Activated naive CD4-positive, alpha-beta T cell treated with anti-CD3 and anti-CD28 coated beads for 36 hours (primary cell): Measurements from ENCODE around the gene MRAS. TPM values are rescaled to one million over a fixed set of nuclear protein-coding genes. Genes with fewer than 3 reads are reported as not detected.
A peak's percentile ranks its signal among the peaks of the same experiment; 100 is the strongest.

ENCODE experiments used
- CTCF ChIA-PET: fragments of 350-600 bp; sonication (Branson Sonifier 250); formaldehyde crosslinking; loops from one replicate; lab custom pipeline; 2021; ENCODE audit warnings: antibody characterized with exemption; lab: Charles Lee
- DNase-seq: peaks from one replicate; pipeline ENCODE4 v3.0.0-alpha.2; 2020
- H3K27ac Mint-ChIP-seq: one replicate; pipeline ENCODE4 v1.8.0; 2021; ENCODE audit warnings: mild to moderate bottlenecking, mixed read lengths
- H3K27me3 Mint-ChIP-seq: one replicate; pipeline ENCODE4 v1.8.0; 2021; ENCODE audit warnings: low read depth, mixed read lengths
- H3K36me3 Mint-ChIP-seq: one replicate; pipeline ENCODE4 v1.8.0; 2021; ENCODE audit warnings: low read depth, mixed read lengths
- H3K4me1 Mint-ChIP-seq: one replicate; pipeline ENCODE4 v1.8.0; 2021; ENCODE audit warnings: low read depth, mixed read lengths
- H3K4me3 Mint-ChIP-seq: one replicate; pipeline ENCODE4 v1.8.0; 2021; ENCODE audit warnings: mild to moderate bottlenecking, moderate library complexity, mixed read lengths
- H3K9me3 Mint-ChIP-seq: one replicate; pipeline ENCODE4 v1.8.0; 2021; ENCODE audit warnings: mixed read lengths
- intact Hi-C: fragments of 100-400 bp; cut with micrococcal nuclease; formaldehyde crosslinking; loops from one replicate; pipeline ENCODE4 v1.15.1; 2023
- total RNA-seq, 2 experiments: library from RNA; stranded (reverse); gene quantifications; one replicate each; pipeline ENCODE4 v1.2.3, GENCODE V29; 2021

Gene MRAS
- under 1 TPM; 0.52 to 0.62 TPM for total RNA-seq

DNA sequence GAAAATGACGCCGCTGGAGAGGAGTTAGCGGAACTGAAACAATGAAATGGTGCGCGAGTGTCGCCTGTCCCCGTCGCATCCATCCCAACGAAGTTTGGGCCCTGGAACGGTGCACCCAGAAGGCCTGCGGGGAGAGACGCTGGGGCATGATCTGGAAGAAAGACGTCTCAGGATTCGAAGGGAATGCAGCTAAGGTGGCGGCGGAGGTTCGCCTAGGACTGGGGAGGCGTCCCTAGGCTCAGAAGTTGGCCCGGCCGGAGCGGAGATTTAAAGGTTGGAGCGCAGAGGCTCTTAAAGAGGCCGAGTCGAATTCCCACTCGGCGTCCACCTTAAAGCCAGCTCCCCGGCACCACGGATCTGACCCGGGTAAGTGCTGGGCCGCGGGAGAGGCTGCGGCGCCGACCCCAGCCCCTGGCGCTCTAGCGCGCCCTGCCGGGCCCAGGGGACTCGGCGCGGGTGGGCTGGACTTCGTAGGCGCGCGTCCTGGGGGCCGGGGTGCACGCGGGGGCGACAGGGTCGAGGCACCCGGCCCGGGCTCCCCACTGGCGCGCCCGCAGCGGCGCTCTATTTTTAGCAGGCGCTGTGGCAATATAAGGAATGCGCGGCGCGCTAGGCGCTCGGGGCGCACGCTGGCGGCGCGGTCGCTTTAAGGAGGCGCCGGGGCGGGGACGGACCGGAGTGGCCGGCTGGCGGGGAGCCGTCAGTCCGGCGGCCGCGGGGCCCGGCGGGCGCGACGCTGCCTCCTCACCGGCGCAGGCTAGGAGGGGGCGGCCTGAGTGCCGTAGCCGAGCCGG lies at the start of gene MRAS:
Gene MRAS (plus strand): TSS at position 620 of the 794 bp plus-strand sequence. CDS start 24,305 bp downstream, outside the sequence.
- H3K4me3 Mint-ChIP-seq: peak within 1 kb of the TSS; percentile 94
- CTCF ChIA-PET: interaction anchor here (0.5 to 4.3 kb wide), 7 partner anchors 13 to 170 kb away, joined by 4 to 22 read pairs (median 5); partner anchors contain the start of gene ARMC8
- peak; percentile 44 for DNase-seq
- peak within 1 kb of the TSS; percentile 62 for H3K27ac Mint-ChIP-seq
- intact Hi-C loops: loop anchor here (1.0 kb wide), 2 partner anchors 19 to 168 kb away; partner anchors contain the start of gene NME9
- peaks cover 26% of the 10 kb centered on the region for H3K27me3 Mint-ChIP-seq
- peaks cover 6% of the 10 kb centered on the region for H3K4me1 Mint-ChIP-seq
- peaks cover 2% of the 10 kb centered on the region for H3K9me3 Mint-ChIP-seq
- H3K36me3 Mint-ChIP-seq: peaks cover 2% of the 10 kb centered on the region

DNA sequence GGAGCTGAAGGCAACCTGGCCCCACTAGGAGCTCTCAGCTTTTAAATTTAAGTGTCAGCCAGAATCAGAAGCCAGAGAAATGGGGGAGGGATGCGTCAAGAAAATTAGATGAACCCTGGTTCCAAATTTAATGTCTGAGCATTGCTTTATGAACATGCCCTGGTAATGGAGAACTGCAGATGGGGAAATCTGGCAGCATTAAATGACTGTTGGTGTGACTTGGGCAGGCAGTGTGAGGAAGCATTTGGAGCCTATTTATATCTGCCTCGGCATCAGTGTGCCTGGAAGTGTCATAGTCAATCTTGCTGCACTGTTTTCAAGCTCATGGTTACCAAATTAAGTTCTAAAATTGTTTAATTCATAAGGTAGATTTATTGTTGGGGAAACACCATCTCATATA lies 47.7 kb upstream of the MRAS start:
- H3K27ac Mint-ChIP-seq: no peak overlapping the region
- peaks cover 31% of the 10 kb centered on the region for H3K4me1 Mint-ChIP-seq
- peaks cover 22% of the 10 kb centered on the region for H3K36me3 Mint-ChIP-seq
- CTCF ChIA-PET: no interaction called here
- no peak overlapping the region for H3K4me3 Mint-ChIP-seq
- no peak for DNase-seq
- no peaks in the 10 kb centered on the region for H3K27me3 Mint-ChIP-seq
- no peaks in the 10 kb centered on the region for H3K9me3 Mint-ChIP-seq
- intact Hi-C loops: no loop called here

DNA sequence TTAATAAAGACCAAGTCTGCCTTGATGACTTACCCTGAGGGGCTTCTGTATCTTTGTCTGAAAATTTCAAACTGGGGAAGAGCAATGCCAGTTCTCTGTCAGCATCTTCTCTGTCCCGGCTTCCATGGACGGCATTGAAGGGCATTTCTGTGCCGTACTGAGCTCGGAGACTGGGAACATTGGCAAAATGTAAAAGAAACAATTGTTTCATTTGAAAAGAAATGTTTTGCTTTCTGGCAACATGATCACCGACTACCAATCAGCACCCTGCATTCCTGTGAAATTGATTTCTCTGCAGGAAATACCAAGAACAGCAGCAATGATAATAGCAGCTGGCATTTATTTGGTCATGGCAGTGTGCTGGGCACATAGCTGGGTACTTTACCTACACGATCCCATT lies 44.9 kb upstream of the MRAS start:
- peaks cover 8% of the 10 kb centered on the region for H3K4me1 Mint-ChIP-seq

DNA sequence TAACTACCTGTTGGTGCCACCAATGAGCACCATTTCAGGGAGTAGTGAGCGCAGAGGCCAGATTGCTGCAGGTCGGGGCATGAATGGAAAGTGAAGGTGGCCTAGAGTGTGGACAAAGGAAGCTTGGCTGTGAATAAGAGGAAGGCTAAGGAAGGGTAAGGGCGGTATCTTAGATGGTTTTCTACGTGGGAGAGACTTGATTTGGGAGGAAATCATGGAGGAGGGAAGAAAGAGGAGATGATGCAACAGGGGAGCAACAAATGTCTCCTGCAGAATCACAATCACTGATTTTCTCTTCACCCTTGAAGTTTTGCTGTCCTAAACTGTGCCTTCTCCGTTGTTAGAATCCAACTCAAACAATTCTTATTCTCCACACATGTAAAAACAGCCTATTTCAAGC lies 40.5 kb upstream of the MRAS start:
- Mint-ChIP-seq H3K36me3 (peaks cover 34% of the 10 kb centered on the region), H3K4me3 (no peak overlapping the region), H3K27ac (no peak overlapping the region), H3K27me3 (peaks cover 5% of the 10 kb centered on the region), H3K4me1 (peaks cover 6% of the 10 kb centered on the region), H3K9me3 (peaks cover 31% of the 10 kb centered on the region)
- intact Hi-C loops: no loop called here
- DNase-seq: no peak
- CTCF ChIA-PET: no interaction called here

More for the DNA sequence above, 44.9 kb upstream of the MRAS start:
- DNase-seq: no peak
- CTCF ChIA-PET: interaction anchor here (1.5 kb wide), 1 partner anchor 20 kb away, joined by 3 read pairs; no protein-coding TSS in a partner anchor
- H3K9me3 Mint-ChIP-seq: peaks cover 10% of the 10 kb centered on the region
- no peak overlapping the region for H3K4me3 Mint-ChIP-seq
- no peak overlapping the region for H3K27ac Mint-ChIP-seq
- intact Hi-C loops: no loop called here
- peaks cover 5% of the 10 kb centered on the region for H3K27me3 Mint-ChIP-seq
- peaks cover 28% of the 10 kb centered on the region for H3K36me3 Mint-ChIP-seq

DNA sequence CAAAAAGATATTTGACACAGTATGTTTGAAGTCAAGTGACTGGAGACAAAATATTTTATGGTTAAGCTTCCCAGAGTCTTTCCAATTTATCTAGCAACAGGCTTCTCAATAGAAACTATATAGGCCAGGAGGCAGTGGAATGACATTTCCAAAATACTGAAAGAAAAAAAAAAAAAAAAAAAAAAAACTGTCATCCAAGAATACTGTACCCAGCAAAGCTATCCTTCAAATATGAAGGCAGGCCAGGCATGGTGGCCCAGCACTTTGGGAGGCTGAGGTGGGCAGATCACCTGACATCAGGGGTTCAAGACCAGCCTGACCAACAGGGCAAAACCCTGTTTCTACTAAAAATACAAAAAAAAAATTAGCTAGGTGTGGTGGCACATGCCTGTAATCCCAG lies 39.6 kb upstream of the MRAS start:
- no peak overlapping the region for H3K27ac Mint-ChIP-seq
- H3K9me3 Mint-ChIP-seq: peaks cover 31% of the 10 kb centered on the region
- H3K27me3 Mint-ChIP-seq: peaks cover 5% of the 10 kb centered on the region
- CTCF ChIA-PET: no interaction called here
- H3K36me3 Mint-ChIP-seq: peaks cover 34% of the 10 kb centered on the region
- DNase-seq: no peak
- peaks cover 6% of the 10 kb centered on the region for H3K4me1 Mint-ChIP-seq
- no peak overlapping the region for H3K4me3 Mint-ChIP-seq
- intact Hi-C loops: no loop called here

DNA sequence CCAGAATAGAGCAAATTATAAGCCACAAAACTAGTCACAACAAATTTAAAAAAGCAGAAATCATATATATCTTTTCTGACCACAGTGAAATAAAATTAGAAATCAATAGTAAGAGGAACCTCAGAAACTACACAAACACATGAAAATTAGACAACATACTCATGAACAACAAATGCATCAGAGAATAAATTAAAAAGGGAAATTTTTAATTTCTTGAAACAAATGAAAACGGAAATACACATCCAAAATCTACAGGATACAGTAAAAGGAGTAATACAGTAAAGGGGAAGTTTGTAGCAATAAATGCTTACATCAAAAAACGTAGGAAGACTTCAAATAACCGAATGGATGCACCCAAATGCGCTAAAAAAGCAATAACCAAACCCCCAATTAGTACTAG lies 37.9 kb upstream of the MRAS start:
- intact Hi-C loops: loop anchor here (2.0 kb wide), 1 partner anchor 14 kb away; no protein-coding TSS in a partner anchor
- Mint-ChIP-seq H3K27me3 (peaks cover 5% of the 10 kb centered on the region), H3K4me1 (peaks cover 13% of the 10 kb centered on the region), H3K36me3 (peaks cover 34% of the 10 kb centered on the region), H3K27ac (no peak overlapping the region), H3K9me3 (peaks cover 31% of the 10 kb centered on the region), H3K4me3 (no peak overlapping the region)
- DNase-seq: no peak
- CTCF ChIA-PET: no interaction called here

DNA sequence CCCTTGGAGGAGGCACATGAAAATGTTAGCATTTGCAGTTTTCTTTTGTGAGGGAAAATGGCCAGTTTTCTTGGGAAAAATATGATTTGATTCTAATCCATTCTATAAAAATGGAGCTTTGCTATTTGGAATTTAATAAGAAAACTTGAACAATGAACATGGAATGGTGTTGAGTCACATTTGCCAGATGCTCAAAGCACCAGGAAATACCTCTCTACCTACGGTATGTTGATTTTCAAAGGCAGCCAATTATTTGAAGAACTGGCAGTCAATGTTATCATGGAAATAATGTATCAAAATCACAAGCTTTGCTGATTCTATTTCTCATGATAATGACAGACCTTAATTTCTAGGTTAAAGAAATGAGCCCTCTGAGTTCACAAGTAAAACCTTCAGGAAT lies 33.6 kb upstream of the MRAS start:
- no peak overlapping the region for H3K27ac Mint-ChIP-seq
- H3K36me3 Mint-ChIP-seq: peaks cover 14% of the 10 kb centered on the region
- H3K9me3 Mint-ChIP-seq: peaks cover 19% of the 10 kb centered on the region
- H3K27me3 Mint-ChIP-seq: no peaks in the 10 kb centered on the region
- CTCF ChIA-PET: interaction anchor here (1.3 kb wide), 1 partner anchor 14 kb away, joined by 4 read pairs; no protein-coding TSS in a partner anchor
- H3K4me1 Mint-ChIP-seq: peaks cover 11% of the 10 kb centered on the region
- intact Hi-C loops: no loop called here
- H3K4me3 Mint-ChIP-seq: no peak overlapping the region
- DNase-seq: no peak

DNA sequence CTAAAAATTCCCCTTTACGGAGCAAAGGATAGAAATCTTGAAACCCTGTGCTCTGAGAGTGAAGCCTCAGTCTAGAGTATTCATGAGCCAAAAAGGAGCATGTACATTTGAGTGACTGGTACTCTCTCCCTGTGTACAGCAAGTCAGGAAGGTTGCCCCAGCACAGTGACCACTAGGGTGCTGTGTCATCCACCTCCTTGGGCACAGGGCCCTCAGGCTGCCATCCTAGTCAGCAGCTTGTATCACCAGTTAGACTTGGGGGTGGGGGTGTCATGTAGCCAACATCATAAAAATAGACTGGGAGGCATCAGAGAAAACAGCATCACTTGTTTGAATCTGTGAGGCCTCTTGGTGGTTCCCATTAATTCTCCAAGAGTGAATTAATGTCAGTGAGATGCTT lies 30.7 kb upstream of the MRAS start:
- CTCF ChIA-PET: no interaction called here
- H3K9me3 Mint-ChIP-seq: no peaks in the 10 kb centered on the region
- no peak for DNase-seq
- H3K4me1 Mint-ChIP-seq: peaks cover 23% of the 10 kb centered on the region
- intact Hi-C loops: no loop called here
- no peak overlapping the region for H3K4me3 Mint-ChIP-seq
- H3K36me3 Mint-ChIP-seq: no peaks in the 10 kb centered on the region
- no peaks in the 10 kb centered on the region for H3K27me3 Mint-ChIP-seq
- no peak overlapping the region for H3K27ac Mint-ChIP-seq

DNA sequence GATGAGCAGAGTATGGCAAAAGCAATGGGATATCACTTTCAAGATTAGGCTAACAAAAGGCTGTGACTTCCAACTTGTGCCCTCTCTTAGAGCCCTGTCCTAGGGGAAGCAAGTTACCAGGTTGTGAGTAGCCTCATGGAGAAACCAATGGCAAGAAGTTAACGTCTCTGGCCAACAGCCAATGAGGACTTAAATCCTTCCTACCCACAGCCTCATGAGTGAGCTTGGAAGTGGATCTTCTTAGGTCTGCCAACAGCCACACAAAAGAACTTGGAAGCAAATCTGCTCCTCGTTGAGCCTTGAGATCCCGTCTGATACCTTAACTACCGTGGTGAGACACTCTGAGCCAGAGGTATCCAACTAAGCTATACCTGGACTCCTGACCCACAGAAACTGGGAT lies 24.4 kb upstream of the MRAS start:
- Mint-ChIP-seq H3K4me3 (no peak overlapping the region), H3K27me3 (no peaks in the 10 kb centered on the region), H3K9me3 (no peaks in the 10 kb centered on the region), H3K36me3 (no peaks in the 10 kb centered on the region), H3K4me1 (peaks cover 54% of the 10 kb centered on the region), H3K27ac (no peak overlapping the region)
- CTCF ChIA-PET: no interaction called here
- intact Hi-C loops: loop anchor here (2.0 to 10.0 kb wide), 3 partner anchors 13 to 1021 kb away; partner anchors contain the start of genes MRPS22 and PIK3CB
- no peak for DNase-seq

DNA sequence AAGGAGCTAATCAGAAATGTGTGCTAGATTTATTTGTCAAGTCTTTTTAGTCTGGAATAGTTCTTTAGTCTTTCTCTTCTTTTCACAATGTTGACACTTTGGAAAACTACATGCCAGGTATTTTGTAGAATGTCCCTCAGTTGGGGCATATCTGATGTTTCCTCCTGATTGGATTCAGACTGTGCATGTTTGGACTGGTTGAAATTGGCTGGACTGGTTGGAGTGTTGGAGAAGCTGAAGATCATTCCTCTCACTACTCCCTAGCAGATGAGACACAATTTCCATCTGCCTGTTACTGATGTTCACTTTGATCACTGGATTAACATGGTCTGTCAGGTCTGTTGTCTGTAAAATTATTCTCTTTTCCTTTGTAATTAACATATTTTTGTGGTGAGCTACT lies 22.4 kb upstream of the MRAS start:
- no peak for DNase-seq
- Mint-ChIP-seq H3K27ac (no peak overlapping the region), H3K4me1 (peaks cover 66% of the 10 kb centered on the region), H3K36me3 (no peaks in the 10 kb centered on the region), H3K4me3 (no peak overlapping the region), H3K27me3 (no peaks in the 10 kb centered on the region), H3K9me3 (no peaks in the 10 kb centered on the region)
- intact Hi-C loops: loop anchor here (2.0 to 10.0 kb wide), 5 partner anchors 15 to 1019 kb away; partner anchors contain the start of genes ESYT3, MRPS22 and PIK3CB
- CTCF ChIA-PET: interaction anchor here (0.6 to 0.9 kb wide), 3 partner anchors 42 to 1697 kb away, joined by 3 to 5 read pairs (median 4); partner anchors contain the start of gene ESYT3

DNA sequence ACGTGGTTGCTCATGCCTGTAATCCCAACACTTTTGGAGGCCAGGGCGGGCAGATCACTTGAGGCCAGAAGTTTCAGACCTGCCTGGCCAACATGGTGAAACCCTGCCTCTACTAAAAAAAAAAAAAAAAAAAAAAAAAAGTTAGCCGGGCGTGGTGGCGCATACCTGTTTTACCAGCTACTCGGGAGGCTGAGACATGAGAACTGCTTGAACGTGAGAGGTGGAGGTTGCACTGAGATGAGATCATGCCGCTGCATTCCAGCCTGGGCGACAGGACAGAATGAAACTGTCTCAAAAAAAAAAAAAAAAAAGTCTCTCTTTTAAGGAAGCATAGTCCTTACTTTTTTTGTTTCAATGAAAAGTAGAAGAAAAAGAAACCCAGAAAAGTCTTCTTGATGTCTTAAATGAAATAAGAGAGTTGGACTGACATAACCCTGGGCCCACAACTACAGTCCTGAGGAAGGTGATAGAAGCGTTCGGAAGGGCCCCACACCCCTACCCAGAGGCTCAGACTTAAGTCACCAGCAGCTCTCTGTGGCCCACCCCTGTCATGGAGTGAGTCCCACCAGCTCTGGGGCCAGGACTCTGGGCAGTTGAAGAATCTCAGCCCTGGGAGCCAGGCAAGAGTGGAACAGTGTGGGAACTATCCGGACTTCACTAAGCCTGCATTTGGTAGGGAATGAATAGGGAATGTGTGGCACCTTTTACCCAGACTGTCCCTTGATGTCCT lies 21.3 kb upstream of the MRAS start:
- H3K36me3 Mint-ChIP-seq: no peaks in the 10 kb centered on the region
- H3K4me1 Mint-ChIP-seq: peaks cover 67% of the 10 kb centered on the region
- intact Hi-C loops: loop anchor here (5.0 to 10.0 kb wide), 4 partner anchors 105 to 1018 kb away; partner anchors contain the start of genes ESYT3, MRPS22 and PIK3CB
- CTCF ChIA-PET: interaction anchor here (0.8 to 1.5 kb wide), 3 partner anchors 9 to 56 kb away, joined by 3 to 4 read pairs (median 3); no protein-coding TSS in a partner anchor
- H3K9me3 Mint-ChIP-seq: no peaks in the 10 kb centered on the region
- H3K27ac Mint-ChIP-seq: no peak overlapping the region
- no peak overlapping the region for H3K4me3 Mint-ChIP-seq
- no peak for DNase-seq
- H3K27me3 Mint-ChIP-seq: no peaks in the 10 kb centered on the region

DNA sequence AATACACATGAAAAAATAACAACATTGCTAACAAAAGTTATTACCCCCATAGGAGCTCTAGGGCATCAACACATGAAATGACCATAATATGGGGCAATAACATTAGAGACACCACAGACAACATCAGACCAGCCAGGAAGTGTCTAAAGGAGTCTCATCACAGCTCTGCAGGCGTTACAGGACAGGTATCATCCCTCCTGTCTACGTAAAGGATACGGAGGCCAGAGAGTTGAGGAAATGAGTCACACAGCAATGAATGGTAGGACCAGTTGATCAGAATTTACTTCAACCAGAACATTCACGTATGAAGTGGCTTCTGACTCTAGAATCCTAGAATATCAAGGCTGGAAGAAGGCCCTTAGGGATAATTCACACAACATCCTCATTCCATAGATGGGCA lies 20.5 kb upstream of the MRAS start:
- Mint-ChIP-seq H3K27me3 (no peaks in the 10 kb centered on the region), H3K36me3 (no peaks in the 10 kb centered on the region), H3K4me1 (peaks cover 60% of the 10 kb centered on the region), H3K9me3 (no peaks in the 10 kb centered on the region), H3K27ac (no peak overlapping the region), H3K4me3 (peak overlapping the region; percentile 91)
- no peak for DNase-seq
- CTCF ChIA-PET: interaction anchor here (0.7 to 2.1 kb wide), 10 partner anchors 9 to 266 kb away, joined by 3 to 12 read pairs (median 4); partner anchors contain the start of genes CEP70 and MRAS
- intact Hi-C loops: loop anchor here (2.0 to 10.0 kb wide), 7 partner anchors 65 to 1017 kb away; partner anchors contain the start of genes ESYT3, MRPS22 and PIK3CB
